ENCODE measurements around the gene ADAMTS14.

Gene ADAMTS14

DNA sequence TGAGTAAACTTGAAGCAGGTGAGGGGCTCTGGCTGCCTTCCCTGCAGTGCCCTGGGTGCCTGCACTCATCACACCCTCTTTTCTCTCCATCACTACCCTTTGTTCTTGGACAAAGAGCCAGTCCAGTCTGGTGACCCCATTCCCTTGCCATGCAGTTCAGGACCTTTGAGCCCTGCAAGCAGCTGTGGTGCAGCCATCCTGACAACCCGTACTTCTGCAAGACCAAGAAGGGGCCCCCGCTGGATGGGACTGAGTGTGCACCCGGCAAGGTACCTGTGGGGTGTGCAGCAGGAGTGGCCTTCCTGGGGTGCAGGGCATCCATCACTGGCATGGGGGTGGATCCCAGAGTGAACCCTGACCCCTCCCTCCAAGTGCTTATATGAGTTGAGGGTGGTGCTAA, 64.2 kb downstream of the ADAMTS14 start:
- DNase-seq = no peak

DNA sequence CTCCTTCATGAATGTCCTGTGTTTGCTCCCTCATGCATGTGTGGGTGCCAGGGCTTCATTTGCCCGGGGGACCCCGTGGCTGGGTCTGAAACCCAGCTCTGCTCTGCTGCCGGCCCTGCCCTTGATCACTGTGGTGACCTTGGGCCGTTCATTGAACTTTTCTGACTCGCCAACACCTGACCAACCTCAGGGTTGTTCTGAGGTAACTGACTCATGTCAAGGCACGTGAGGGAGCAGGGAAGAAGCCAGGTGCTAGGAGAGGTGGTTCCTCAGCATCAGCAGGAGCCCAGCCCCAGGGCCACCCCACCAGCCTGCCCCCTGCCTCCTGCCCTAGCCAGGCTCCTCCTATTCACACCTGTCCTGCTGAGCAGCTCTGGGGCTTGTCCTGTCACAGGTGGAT, 64.9 kb downstream of the ADAMTS14 start:
- no peak for DNase-seq

DNA sequence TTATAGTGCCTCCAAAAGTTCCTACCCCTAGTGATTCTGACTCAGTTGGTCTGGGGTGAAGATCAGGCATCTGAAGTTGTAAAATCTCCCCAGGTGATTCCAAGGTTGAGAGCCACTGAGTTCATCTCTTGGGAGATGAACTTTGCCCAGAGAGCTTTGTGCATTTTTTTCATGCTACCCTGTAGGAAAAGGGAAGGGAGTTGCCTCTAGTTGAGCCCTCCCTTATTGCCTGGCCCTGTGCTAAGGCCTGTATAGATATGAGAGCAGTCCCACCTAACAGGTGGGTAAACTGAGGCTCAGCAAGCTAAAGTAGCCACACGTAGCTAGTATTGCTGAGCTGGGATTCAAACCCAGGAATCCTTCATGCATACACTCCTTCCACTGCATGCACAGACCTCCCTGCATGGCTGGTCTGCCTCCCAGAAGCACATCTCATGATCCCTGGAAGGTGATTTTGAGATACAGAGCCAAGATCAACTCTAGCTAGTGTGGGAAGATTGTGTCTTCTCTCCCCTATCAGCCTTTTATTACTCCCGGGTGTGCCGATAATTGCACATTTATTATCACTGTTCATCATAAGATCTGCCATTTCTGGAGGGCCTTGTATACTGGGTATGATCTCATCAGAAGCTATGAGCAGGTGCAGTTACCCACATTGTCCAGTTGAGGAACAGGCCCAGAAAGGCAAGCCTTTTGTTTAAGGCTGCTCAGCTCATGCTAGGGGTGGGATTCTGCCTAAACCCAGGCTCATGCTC, 65.9 kb downstream of the ADAMTS14 start:
- DNase-seq = no peak

DNA sequence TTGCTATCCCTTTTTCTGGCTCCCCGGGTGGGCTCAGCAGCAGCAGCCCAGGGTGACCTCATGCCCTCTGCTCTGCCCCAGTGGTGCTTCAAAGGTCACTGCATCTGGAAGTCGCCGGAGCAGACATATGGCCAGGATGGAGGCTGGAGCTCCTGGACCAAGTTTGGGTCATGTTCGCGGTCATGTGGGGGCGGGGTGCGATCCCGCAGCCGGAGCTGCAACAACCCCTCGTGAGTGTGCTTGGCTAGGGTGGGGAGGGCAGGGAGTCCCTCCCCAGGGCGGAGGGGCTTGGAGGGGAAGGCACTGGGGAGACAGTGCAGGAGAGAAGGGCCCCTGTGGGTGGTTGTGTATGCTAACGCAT, 66.4 kb downstream of the ADAMTS14 start:
- no peak for DNase-seq

DNA sequence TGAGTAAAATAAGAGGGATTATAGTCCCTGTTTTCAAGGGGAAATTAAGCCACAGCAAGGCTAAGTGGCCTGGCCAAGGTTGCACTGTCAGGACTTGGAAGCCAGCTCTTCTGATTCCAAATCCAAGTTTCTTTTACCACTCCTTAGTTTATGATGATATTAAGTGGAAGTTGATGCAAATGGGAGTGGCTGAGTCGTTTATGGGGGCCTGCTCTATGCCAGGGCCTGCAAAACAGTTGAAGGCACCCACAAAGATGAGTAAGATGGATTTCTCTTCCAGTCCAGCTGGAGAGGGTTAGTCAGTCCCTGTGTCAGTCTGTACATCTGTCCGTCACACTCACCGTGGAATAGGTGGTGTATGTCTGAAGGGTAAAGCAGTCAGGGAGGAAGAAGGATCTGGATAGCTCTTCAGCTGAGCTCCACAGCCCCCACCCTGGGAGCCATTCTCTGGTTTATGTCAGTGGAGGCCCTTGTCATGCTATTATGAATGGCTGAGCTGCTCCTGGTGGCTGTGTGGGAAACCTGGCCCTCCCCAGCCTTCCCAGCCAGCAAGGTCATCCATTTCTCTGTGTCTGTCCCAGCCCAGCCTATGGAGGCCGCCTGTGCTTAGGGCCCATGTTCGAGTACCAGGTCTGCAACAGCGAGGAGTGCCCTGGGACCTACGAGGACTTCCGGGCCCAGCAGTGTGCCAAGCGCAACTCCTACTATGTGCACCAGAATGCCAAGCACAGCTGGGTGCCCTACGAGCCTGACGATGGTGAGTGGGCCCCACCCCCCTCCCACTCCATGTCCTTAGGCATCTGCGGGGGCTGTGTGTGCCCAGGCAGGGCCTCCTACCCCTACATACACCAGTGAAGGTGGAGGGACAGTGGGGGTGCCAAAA, 68.3 kb downstream of the ADAMTS14 start:
- DNase-seq = no peak

DNA sequence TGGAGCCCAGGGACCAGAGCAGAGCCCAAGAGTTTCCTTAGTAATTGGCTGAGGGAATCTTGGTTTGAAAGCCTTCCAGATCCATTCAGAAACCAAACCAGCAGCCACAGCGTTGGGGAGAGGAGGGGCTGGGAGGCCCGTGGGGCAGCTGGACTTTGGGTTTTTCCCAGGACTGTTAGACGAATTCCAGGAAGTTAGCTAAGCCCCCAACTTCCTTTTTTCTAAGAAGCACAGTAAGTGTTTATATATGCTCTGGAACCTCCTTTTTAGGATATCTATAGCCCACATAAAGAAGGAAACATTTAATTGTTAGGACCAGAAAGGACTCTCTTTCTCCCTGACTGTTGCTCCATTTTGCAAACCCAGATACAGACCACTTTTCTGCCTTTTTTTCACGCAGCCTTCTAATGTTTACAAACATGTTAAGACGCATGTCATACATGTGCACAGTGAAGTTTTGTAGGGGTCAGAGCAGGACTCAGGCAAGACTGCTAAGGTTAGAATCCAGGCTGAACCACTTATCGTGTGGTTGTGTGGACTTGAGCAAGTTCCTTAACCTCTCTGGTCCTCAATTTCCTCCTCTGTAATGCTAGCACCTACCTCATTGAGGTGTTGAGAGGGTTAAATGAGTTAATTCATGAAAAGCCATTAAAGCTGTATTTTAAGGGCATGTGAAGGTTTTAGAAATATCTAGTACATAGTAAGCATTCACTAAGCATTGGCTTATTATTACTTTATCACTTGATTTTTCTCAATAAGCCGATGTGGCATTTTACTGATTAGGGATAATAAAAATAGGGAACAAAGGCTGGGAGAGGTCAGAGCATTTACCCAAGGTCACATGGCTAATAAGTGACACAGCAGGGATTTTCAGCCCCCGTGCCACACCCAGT, 70.5 kb downstream of the ADAMTS14 start:
- no peak for DNase-seq

DNA sequence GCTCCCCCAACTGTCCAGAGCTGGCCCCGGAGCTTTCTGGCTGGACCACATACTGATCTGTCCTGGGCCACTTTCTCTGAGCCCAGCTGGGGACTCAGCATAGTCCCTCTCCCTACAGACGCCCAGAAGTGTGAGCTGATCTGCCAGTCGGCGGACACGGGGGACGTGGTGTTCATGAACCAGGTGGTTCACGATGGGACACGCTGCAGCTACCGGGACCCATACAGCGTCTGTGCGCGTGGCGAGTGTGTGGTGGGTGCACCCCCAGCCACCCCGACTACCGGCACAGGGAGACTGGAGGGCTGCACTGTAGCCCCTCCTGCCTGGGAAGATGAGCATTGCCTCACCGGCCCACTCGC, 71.1 kb downstream of the ADAMTS14 start:
- DNase-seq = no peak

DNA sequence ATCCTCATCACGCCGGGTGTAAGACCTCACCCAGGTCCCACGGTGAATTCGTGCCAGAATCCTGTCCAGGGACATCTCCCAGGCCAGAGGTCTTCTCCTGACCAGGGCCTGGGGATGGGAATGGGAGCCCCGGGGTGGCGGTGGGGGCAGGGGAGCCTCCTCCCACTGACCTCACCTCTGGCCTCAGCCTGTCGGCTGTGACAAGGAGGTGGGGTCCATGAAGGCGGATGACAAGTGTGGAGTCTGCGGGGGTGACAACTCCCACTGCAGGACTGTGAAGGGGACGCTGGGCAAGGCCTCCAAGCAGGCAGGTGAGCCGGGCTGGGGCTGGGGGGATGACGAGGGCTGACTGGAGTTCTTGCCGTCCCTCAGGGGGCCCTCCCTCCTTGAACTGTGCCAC, 71.6 kb downstream of the ADAMTS14 start:
- DNase-seq = no peak

DNA sequence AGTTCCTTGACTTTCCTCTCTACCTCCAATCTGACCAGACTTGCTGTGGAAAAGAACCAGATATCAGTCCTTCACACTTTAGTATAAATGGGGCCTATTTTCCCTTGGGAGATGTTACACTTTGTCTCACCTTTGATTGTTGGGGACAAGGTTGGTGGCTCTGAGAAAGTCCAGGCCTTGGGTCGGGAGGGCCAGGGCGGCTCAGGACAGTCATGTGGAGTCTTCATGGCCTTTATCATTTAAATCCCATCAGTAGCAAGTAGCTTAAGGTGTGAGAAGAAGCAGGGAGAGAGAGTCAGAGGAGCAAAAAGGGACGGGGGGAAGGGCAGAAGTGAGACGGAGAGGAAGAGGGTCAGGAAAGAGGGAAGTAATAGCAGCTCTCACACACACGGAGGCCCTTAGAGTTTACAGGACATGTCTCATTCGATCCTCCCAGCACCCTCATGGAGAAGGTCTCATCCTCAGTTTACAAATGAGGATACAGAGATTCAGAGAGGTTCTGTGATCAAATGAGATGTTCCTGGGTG, 72.4 kb downstream of the ADAMTS14 start:
- DNase-seq = no peak

DNA sequence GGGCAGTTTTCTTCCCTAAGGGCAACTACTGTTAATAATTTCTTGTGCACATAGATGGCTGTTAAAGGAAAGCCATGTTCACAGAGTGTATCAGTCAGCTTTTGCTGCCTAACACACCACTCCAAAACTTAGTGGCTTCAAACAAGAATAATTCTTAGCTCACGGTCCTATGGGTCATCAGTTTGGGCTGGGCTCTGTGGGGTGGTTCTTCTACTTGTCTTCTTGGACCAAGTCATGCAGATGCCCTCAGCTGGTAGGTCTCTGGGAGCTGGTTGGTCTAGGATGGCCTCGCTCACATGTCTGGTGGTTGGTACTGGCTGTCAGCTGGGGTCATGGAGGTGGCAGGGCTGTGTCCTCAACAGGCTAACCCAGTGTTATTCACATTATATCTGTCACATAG, 73.2 kb downstream of the ADAMTS14 start:
- DNase-seq = no peak

DNA sequence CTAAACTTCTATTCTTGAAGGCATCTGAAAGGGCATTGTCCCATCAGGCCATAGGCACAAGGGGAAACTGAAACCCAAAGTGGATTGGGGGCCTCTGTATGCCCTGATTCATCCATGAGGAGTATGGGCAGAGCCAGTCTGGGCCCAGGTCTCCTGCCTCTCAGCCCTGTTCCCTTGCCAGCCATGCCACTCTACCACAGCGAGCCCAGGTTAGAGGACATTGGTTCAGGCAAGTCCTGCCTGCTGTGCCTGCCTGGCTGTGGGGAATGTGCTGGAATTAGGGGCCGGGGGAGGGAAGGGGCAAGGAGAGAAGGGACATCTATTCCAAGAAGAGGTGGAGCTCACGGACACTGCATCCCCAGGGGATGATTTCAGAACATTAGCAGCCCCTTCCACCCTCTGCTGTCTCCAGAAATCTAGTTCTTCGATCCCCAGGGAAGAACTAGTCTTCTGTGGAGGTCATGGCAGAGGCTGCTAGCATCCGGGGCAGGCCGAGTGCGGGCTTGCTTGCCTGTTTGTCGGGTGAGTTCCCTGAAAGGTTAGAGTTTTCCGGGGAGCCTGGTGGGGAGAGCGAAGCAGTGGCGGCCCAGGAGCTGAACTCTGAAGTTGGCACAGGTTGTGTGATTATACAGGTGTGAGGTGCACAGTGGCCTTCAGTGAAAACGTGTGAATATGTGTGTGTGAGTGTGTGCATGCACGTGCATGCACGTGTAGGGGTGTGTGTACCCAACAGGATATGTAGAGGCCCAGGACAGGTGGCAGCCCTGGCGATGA, 75.1 kb downstream of the ADAMTS14 start:
- no peak for DNase-seq

DNA sequence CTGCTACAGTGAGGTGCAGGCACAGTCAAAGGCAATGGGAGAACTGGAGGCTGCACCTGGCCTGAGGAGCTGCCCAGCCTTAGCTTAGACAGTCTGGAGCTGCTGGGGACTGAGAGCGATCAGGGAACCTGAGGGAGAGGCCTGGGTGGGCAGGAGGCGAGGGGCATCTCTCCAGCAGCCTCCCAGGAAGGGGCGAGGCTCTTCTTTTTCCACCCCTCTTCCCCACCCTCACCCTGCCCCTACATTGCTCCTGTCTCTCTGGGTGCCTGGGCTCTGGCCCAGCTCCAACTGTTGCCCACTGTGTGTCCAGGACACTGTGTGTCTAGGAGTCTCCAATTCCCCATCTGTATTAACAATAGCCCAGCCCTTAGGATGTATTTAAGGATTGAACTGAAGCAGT, 76.0 kb downstream of the ADAMTS14 start:
- DNase-seq = no peak

DNA sequence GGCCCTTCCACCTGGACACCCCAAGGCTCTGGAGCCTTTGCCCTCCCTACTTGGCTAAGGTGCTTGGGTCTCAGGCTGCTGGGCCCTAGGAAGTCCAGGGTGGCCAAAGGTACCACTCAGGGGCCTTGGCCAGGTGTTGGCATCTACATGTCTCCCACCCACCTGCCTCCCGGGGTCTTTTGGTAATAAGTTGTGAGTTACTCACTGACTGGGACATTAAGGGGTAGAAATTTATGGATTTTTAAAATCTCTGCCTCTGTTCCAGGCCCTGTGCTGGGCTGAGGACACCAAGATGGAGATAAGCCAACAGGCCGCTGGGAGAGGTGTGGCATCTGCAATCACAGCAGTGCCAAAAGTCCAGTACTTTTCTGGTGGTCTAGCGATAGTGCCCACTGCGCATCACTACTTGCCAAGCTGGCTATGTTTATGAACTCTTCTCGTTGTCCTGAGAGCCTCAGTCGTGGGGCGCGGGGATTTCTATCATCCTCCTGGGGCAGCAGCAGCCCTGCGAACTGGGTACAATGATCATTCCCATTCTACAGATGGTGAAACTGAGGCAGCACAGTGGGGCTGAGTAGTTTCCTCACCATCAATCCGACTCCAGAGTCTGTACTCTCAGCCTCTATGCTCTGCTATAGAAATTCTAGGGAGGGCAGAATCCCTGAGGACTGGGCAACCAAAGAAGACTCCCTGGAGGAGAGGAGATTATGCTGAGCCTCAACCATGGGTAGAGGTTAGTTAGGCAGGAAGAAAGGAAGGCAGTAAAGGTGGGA, 76.7 kb downstream of the ADAMTS14 start:
- no peak for DNase-seq

DNA sequence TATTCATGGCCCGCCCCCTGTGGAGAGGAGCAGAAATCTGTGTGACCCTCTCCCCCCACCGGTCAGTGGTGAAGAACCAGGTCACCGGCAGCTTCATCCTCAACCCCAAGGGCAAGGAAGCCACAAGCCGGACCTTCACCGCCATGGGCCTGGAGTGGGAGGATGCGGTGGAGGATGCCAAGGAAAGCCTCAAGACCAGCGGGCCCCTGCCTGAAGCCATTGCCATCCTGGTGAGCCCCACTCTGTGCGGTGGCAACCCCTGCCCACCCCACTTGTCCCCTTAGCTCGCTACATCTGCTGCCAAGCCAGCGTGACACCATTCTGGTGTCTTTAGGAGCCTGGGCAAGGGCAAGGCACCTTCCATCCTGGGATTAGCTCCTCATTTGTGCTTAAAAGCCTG, 77.5 kb downstream of the ADAMTS14 start:
- no peak for DNase-seq

DNA sequence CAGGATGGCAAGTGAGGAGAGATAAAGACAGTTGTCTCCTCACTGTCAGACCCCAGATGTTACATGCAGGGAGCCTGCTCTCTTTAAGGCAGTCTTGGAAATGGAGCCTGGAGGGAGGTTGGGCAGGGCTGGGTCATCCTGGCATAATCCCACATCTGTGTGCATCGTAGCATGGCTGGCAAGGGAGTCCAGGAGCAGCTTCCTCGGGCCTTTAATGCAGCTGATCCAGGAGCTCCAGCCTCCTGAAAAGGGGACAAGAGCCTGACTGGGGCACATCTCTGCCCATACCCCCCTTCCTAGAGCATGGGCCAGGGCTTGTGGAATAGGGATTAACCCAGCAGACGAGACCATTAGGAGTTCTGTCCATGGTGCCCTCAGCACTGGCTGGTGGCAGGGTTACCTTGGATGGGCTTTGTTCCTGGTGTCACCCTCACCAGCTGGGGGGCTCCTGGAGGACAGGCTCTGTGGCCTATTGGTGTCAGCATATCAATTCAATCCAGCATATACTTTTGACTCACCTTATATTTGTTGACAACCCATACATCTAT, 77.9 kb downstream of the ADAMTS14 start:
- no peak for DNase-seq

DNA sequence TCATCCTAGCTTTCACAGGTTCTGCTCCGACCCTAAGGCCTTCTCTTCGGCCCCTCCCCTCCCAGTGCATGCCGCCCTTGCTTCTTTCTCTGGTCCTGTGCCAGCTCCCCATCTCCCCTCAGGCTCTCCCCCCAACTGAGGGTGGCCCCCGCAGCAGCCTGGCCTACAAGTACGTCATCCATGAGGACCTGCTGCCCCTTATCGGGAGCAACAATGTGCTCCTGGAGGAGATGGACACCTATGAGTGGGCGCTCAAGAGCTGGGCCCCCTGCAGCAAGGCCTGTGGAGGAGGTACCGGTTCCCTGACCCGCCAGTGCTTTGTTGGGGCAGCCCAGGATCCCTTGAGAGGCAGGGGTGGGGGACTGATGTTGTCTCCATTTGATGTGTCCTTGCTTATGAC, 79.0 kb downstream of the ADAMTS14 start:
- no peak for DNase-seq

DNA sequence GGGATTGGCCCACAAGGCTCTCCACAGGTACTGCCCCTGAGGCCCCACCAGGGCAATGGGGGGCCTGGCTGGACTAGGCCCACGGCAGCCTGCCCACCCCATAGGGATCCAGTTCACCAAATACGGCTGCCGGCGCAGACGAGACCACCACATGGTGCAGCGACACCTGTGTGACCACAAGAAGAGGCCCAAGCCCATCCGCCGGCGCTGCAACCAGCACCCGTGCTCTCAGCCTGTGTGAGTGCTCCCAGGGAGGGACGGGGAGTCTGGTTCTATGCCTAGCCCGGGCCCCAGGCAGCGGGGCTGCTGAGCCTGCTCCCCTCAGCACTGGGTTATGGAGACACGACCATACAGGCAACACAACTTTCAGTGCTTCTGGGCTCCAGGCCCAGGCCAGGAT, 79.7 kb downstream of the ADAMTS14 start:
- DNase-seq = no peak

DNA sequence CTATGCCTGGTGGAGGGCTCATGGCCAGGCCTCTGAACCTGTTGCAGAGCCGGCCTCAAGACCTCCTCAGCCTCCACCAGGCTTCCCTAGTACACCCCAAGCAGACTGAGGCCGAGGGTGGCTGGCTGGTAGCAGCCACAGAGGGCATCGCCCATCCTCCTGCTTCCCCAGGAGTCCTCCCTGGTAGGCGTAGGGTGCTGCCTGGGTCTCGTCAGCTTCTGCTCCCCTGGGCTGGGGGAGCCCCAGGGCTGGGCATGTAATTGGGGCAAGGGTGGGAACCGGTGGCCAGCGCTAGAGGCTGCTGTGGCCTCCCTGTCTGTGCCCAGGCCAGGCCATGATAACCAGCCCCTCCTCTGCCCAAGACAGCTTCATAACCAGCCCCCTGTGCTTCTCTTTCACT, 80.3 kb downstream of the ADAMTS14 start:
- no peak for DNase-seq

DNA sequence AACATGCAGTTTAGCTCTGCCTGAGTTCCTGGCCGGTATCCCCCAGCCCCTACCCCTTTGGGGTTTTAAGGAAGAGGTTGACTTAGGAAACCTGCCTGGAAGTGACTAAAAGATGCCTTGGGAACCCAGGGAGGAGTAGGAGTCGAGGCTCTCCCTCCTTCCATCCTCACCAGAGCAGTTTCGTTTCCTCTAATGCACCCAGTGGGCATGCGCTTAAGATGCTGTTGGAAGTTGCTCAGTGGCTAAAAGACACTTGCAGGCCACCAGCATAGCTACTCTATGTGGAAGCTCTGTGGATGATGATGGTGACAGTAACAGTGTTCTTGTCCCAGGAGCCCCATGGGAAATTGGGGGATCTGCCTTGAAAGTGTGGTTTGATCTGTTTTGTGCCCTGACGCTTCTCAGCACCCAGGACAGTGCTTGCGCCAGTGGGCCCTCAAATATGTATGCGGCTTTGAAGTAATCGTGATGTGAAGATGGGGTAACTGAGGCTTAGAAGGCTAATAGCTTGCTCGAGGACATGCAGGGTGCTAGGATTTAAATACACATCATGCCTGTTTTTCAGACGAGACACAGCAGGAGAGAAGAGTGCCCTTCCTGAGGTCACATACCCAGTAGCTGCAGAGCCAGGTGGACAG, 80.8 kb downstream of the ADAMTS14 start:
- DNase-seq = no peak

DNA sequence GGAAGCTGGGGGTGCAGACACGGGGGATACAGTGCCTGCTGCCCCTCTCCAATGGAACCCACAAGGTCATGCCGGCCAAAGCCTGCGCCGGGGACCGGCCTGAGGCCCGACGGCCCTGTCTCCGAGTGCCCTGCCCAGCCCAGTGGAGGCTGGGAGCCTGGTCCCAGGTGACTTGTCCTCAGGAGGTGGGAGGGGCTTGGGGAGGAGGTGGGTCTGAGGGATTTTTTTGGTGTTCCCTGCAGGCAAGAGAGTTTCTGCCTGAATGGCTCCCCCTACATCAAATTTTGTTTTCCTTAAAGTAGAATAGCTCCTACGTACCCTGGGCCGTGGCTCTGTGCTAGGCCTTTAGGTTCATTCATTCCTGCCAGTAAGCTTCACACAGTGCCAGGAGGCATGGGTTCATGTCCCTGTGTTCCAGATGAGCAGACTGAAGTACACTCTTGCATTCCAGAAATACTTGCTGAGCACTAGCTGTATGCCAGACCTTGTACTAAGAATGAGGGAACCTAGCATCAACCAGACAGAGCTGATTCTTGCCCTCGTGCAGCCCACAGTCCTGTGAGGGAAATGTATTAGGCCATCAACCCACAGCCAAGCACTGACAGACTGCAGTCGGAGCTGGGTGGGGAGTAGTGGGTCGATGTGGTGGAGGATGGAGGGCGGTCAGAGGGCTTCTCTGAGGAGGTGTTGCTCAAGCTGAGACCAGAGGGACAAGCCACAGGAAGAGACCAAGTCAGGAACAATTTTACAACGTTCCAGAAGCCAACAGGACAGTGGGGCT, 81.7 kb downstream of the ADAMTS14 start:
- DNase-seq = no peak

Measured in NCI-H1092 treated with DMSO at 0.1 percent for 48 hours (cell line).